Raji (cell line): ENCODE results near the gene GJD2.

ENCODE experiments used
- POLR2A ChIP-seq: IDR thresholded peaks from 2 replicates; pipeline ENCODE4 v1.6.1; 2011; ENCODE audit warnings: low read depth, low read length, control low read depth; ENCODE audit not compliant: insufficient read depth

The GJD2 gene

GRCh38 chr15:34719695-34720094 lies 35.1 kb downstream of the GJD2 start:
- TF ChIP-seq POLR2A = no peak

GRCh38 chr15:34718681-34719665 lies 35.8 kb downstream of the GJD2 start:
- no peak for TF ChIP-seq POLR2A

GRCh38 chr15:34717729-34718128 lies 37.1 kb downstream of the GJD2 start:
- TF ChIP-seq POLR2A = no peak

GRCh38 chr15:34716111-34716510 lies 38.7 kb downstream of the GJD2 start:
- TF ChIP-seq POLR2A = no peak

- TF ChIP-seq POLR2A = no peak
Measured at GRCh38 chr15:34714476-34715121, 40.2 kb downstream of the GJD2 start.

GRCh38 chr15:34713635-34714034 lies 41.2 kb downstream of the GJD2 start:
- TF ChIP-seq POLR2A = no peak

- TF ChIP-seq POLR2A = no peak
Measured at GRCh38 chr15:34709866-34710265, 44.9 kb downstream of the GJD2 start.

- no peak for TF ChIP-seq POLR2A
Measured at GRCh38 chr15:34708422-34708821, 46.4 kb downstream of the GJD2 start.

- no peak for TF ChIP-seq POLR2A
Measured at GRCh38 chr15:34701536-34701935, 53.3 kb downstream of the GJD2 start.
